Right lobe of liver (tissue), 4 donors: Measurements from ENCODE around the gene PPTC7.

ENCODE experiments used
- POLR2A ChIP-seq: fragments of 450-650 bp; IDR thresholded peaks from one replicate; pipeline ENCODE4 v1.6.1; 2017; ENCODE audit warnings: antibody characterized with exemption, mild to moderate bottlenecking
- TF ChIP-seq, protein P1 (sequence below), 4 donors: fragments of 200-600 bp in 3 of 4; fragments of 450-650 bp in 1 of 4; IDR thresholded peaks; one replicate each; pipeline versions ENCODE4 v1.5.1 to v1.8.0; 2016 to 2022; ENCODE audit warnings: antibody characterized with exemption in 4 of 4, mild to moderate bottlenecking in 2 of 4
- donor health status: DM: no; HTN: no; CAD: no.
- donor health status: DM: no; HTN: no; CAD: no.
- donor health status: DM: no; HTN: yes; CAD: no.

DNA sequence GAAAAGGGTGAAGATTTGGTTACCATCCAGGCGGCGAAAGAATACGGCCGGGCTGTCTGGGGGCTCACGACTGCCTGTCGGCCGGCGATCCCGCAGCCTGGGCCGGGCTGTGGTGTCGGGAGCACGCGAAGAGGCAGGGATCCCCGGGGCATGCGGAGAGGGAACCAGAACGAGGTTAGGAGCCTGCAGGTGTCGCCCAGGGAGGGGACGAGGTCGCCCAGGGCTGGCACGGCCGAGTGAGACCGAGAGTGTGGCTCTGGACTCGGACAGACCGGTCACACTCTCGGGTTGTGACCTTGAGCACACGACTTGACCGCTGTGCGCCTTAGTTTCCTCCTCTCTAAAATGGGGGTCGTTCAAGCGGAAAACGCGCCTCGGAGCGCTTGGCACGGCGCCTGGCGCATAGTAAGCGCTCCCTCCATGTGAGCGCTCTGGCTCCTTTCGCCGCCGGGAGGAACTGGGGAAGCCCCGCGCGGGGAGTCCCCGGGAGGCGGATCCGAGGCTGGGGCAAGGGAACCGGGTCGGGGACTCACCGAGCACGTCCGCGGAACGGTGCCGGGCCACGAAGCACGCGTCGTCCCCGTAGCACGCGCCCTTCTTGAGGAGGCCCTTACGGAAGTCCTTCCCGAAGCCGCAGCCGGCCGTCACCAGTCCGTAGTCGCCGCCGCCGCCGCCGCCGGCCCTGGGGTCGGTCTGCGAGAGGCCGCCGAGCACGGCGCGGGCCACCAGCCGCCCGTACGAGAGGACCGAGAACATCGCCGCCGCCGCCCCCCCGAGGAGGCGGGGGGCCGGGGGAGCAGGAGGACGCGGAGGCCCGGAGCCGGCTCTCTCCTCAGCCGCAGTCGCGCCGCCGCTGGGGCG, 612 bp downstream of the PPTC7 start:
- TF ChIP-seq, protein P1, sequence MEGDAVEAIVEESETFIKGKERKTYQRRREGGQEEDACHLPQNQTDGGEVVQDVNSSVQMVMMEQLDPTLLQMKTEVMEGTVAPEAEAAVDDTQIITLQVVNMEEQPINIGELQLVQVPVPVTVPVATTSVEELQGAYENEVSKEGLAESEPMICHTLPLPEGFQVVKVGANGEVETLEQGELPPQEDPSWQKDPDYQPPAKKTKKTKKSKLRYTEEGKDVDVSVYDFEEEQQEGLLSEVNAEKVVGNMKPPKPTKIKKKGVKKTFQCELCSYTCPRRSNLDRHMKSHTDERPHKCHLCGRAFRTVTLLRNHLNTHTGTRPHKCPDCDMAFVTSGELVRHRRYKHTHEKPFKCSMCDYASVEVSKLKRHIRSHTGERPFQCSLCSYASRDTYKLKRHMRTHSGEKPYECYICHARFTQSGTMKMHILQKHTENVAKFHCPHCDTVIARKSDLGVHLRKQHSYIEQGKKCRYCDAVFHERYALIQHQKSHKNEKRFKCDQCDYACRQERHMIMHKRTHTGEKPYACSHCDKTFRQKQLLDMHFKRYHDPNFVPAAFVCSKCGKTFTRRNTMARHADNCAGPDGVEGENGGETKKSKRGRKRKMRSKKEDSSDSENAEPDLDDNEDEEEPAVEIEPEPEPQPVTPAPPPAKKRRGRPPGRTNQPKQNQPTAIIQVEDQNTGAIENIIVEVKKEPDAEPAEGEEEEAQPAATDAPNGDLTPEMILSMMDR (IDR thresholded peaks at IDR 0.05), result no peak
- TF ChIP-seq POLR2A, result no peak
